HEK293 (cell line): ENCODE data around the gene GTPBP1.

Experiments used
- CTCF ChIA-PET: fragments of 350-600 bp; formaldehyde crosslinking; extraction: SDS; loops from one replicate; lab custom pipeline; 2021; ENCODE audit warnings: antibody characterized with exemption; lab: Yijun Ruan, JAX
- POLR2A ChIA-PET: fragments of 300-600 bp; formaldehyde crosslinking; extraction: SDS; loops from one replicate; lab custom pipeline; 2020; ENCODE audit warnings: antibody characterized with exemption, inconsistent platforms; lab: Yijun Ruan, JAX
- H3K27ac ChIP-seq: fragments of 200-500 bp; sonication (Bioruptor generic); 2 replicates; pipeline ENCODE4 v1.5.1; 2014; ENCODE audit warnings: low read depth, low read length, control low read depth, inconsistent platforms; ENCODE audit errors: extremely low read depth
- H3K36me3 ChIP-seq, 2 experiments: fragments of 200-500 bp in 1 of 2; sonication (Bioruptor generic) in 1 of 2; 1 replicate in 1 of 2; 2 replicates in 1 of 2; pipeline ENCODE4 v1.5.1; 2014 to 2017; ENCODE audit warnings: inconsistent platforms in 2 of 2, low read length in 2 of 2; ENCODE audit not compliant: control insufficient read depth in 2 of 2, insufficient read depth in 1 of 2
- H3K4me1 ChIP-seq: fragments of 200-500 bp; sonication (Bioruptor generic); 2 replicates; pipeline ENCODE4 v1.5.1; 2014; ENCODE audit warnings: mild to moderate bottlenecking, low read length, inconsistent platforms; ENCODE audit not compliant: control insufficient read depth, insufficient read depth
- H3K4me3 ChIP-seq: 2 replicates; pipeline ENCODE4 v1.5.1; 2011; ENCODE audit warnings: low read depth, mild to moderate bottlenecking, control low read depth, low read length, moderate library complexity
- H3K9me3 ChIP-seq: fragments of 200-500 bp; sonication (Bioruptor generic); 2 replicates; pipeline ENCODE4 v1.5.1; 2014; ENCODE audit warnings: low read depth, low read length, inconsistent platforms; ENCODE audit not compliant: control insufficient read depth, insufficient read depth
- GLIS1 ChIP-seq: fragments of 450-650 bp; formaldehyde crosslinking; IDR thresholded peaks from 2 replicates; pipeline ENCODE4 v1.5.1; 2016; ENCODE audit warnings: missing biosample characterization, missing genetic modification characterization
- HOXC10 ChIP-seq: sonication (generic); formaldehyde crosslinking; IDR thresholded peaks from 2 replicates; pipeline ENCODE4 v1.8.1; 2023; ENCODE audit warnings: mild to moderate bottlenecking, missing genetic modification reagents
- IKZF3 ChIP-seq: fragments of 450-650 bp; IDR thresholded peaks from 2 replicates; pipeline ENCODE4 v1.5.0; 2018; ENCODE audit warnings: missing biosample characterization, mild to moderate bottlenecking, missing genetic modification characterization, moderate library complexity
- KLF1 ChIP-seq: fragments of 450-650 bp; formaldehyde crosslinking; IDR thresholded peaks from 2 replicates; pipeline ENCODE4 v1.5.1; 2016; ENCODE audit warnings: missing biosample characterization, missing genetic modification characterization
- KLF10 ChIP-seq: fragments of 450-650 bp; IDR thresholded peaks from 2 replicates; pipeline ENCODE4 v1.5.1; 2018; ENCODE audit warnings: missing biosample characterization, mild to moderate bottlenecking, missing genetic modification characterization
- PRDM1 ChIP-seq: fragments of 450-650 bp; formaldehyde crosslinking; IDR thresholded peaks from 2 replicates; pipeline ENCODE4; 2016; ENCODE audit warnings: missing biosample characterization, missing genetic modification characterization
- PRDM4 ChIP-seq: fragments of 450-650 bp; formaldehyde crosslinking; IDR thresholded peaks from 2 replicates; pipeline ENCODE4 v1.5.1; 2017; ENCODE audit warnings: missing biosample characterization, missing genetic modification characterization
- SALL2 ChIP-seq: fragments of 450-650 bp; formaldehyde crosslinking; IDR thresholded peaks from 2 replicates; pipeline ENCODE4 v1.5.0; 2017; ENCODE audit warnings: missing biosample characterization, mild to moderate bottlenecking, missing genetic modification characterization, borderline replicate concordance
- SCRT1 ChIP-seq: fragments of 450-650 bp; formaldehyde crosslinking; IDR thresholded peaks from 2 replicates; pipeline ENCODE4 v1.5.1; 2016; ENCODE audit warnings: missing biosample characterization, missing genetic modification characterization, borderline replicate concordance
- WT1 ChIP-seq: fragments of 450-650 bp; formaldehyde crosslinking; IDR thresholded peaks from 2 replicates; pipeline ENCODE4 v1.5.1; 2016; ENCODE audit warnings: missing biosample characterization, missing genetic modification characterization
- ZBTB17 ChIP-seq: fragments of 450-650 bp; formaldehyde crosslinking; IDR thresholded peaks from 2 replicates; pipeline ENCODE4 v1.5.1; 2016; ENCODE audit warnings: missing biosample characterization, missing genetic modification characterization
- ZNF169 ChIP-seq: fragments of 450-650 bp; formaldehyde crosslinking; IDR thresholded peaks from 2 replicates; pipeline ENCODE4 v1.5.1; 2016; ENCODE audit warnings: missing biosample characterization, missing genetic modification characterization
- ZNF202 ChIP-seq: fragments of 450-650 bp; formaldehyde crosslinking; IDR thresholded peaks from 2 replicates; pipeline ENCODE4 v1.5.1; 2016; ENCODE audit warnings: missing biosample characterization, missing genetic modification characterization, borderline replicate concordance
- ZNF311 ChIP-seq: fragments of 450-650 bp; formaldehyde crosslinking; IDR thresholded peaks from 2 replicates; pipeline ENCODE4 v1.5.1; 2017; ENCODE audit warnings: missing biosample characterization, missing genetic modification characterization, borderline replicate concordance
- ZNF335 ChIP-seq: fragments of 450-650 bp; formaldehyde crosslinking; conservative IDR thresholded peaks from 2 replicates; pipeline ENCODE4 v1.5.1; 2016; ENCODE audit warnings: missing biosample characterization, missing genetic modification characterization
- ZNF391 ChIP-seq: fragments of 450-650 bp; formaldehyde crosslinking; IDR thresholded peaks from 2 replicates; pipeline ENCODE4 v1.5.1; 2016; ENCODE audit warnings: low read depth, missing biosample characterization, missing genetic modification characterization, borderline replicate concordance
- ZNF394 ChIP-seq: fragments of 450-650 bp; formaldehyde crosslinking; IDR thresholded peaks from 2 replicates; pipeline ENCODE4 v1.5.1; 2016; ENCODE audit warnings: missing biosample characterization, missing genetic modification characterization, mild to moderate bottlenecking, moderate library complexity, borderline replicate concordance
- ZNF433 ChIP-seq: fragments of 450-650 bp; formaldehyde crosslinking; IDR thresholded peaks from 2 replicates; pipeline ENCODE4 v1.5.1; 2016; ENCODE audit warnings: missing biosample characterization, missing genetic modification characterization, low read depth
- ZNF48 ChIP-seq: fragments of 450-650 bp; formaldehyde crosslinking; IDR thresholded peaks from 2 replicates; pipeline ENCODE4 v1.5.1; 2016; ENCODE audit warnings: missing biosample characterization, missing genetic modification characterization
- ZNF501 ChIP-seq: fragments of 450-650 bp; formaldehyde crosslinking; IDR thresholded peaks from 2 replicates; pipeline ENCODE4 v1.5.1; 2016; ENCODE audit warnings: missing biosample characterization, missing genetic modification characterization
- ZNF664 ChIP-seq: fragments of 450-650 bp; formaldehyde crosslinking; IDR thresholded peaks from 2 replicates; pipeline ENCODE4 v1.5.1; 2016; ENCODE audit warnings: missing biosample characterization, missing genetic modification characterization
- ZNF677 ChIP-seq: fragments of 450-650 bp; IDR thresholded peaks from 2 replicates; pipeline ENCODE4 v1.5.0; 2018; ENCODE audit warnings: missing biosample characterization, mild to moderate bottlenecking, missing genetic modification characterization, moderate library complexity
- ZNF707 ChIP-seq: fragments of 450-650 bp; formaldehyde crosslinking; IDR thresholded peaks from 2 replicates; pipeline ENCODE4 v1.5.1; 2016; ENCODE audit warnings: missing biosample characterization, missing genetic modification characterization
- ZNF76 ChIP-seq: fragments of 450-650 bp; formaldehyde crosslinking; IDR thresholded peaks from 2 replicates; pipeline ENCODE4; 2016; ENCODE audit warnings: low read depth, missing biosample characterization, missing genetic modification characterization, borderline replicate concordance
- ZNF843 ChIP-seq: fragments of 450-650 bp; formaldehyde crosslinking; IDR thresholded peaks from 2 replicates; pipeline ENCODE4 v1.5.1; 2016; ENCODE audit warnings: missing biosample characterization, missing genetic modification characterization
- ZSCAN30 ChIP-seq: fragments of 450-650 bp; IDR thresholded peaks from 2 replicates; pipeline ENCODE4 v1.5.1; 2018; ENCODE audit warnings: missing biosample characterization, mild to moderate bottlenecking, missing genetic modification characterization, moderate library complexity
- ZSCAN4 ChIP-seq: fragments of 450-650 bp; formaldehyde crosslinking; IDR thresholded peaks from 2 replicates; pipeline ENCODE4 v1.5.1; 2017; ENCODE audit warnings: missing biosample characterization, missing genetic modification characterization
- TF ChIP-seq, protein P1 (sequence below): fragments of 450-650 bp; formaldehyde crosslinking; IDR thresholded peaks from 2 replicates; pipeline ENCODE4 v1.5.1; 2016; ENCODE audit warnings: missing biosample characterization, missing genetic modification characterization

GTPBP1 gene

GRCh38 chr22:38657045-38657909, 48.5 kb upstream of the GTPBP1 start:
- Histone ChIP-seq H3K27ac (peak overlapping the region; percentile 100; the same call in 1 of the 2 replicates), H3K9me3 (no peaks in the 10 kb centered on the region), H3K4me3 (peak overlapping the region; percentile 87), H3K4me1 (peaks cover 6% of the 10 kb centered on the region; the same call in 1 of the 2 replicates), H3K36me3 (peaks cover 10 to 14% of the 10 kb centered on the region in 2 experiments; a peak in 2 of 3 replicates)
- TF ChIP-seq ZNF76 (tag by site-specific recombination) (0 out of 2 replicates have a peak, but pooled peaks have one; percentile 21), PRDM1 (0 out of 2 replicates have a peak, but pooled peaks have one; percentile 29), ZNF664 (tag by site-specific recombination) (no peak), ZNF391 (tag by site-specific recombination) (no peak), IKZF3 (tag by site-specific recombination) (peak; percentile 43; the same call in 1 of the 2 replicates), ZBTB17 (tag by site-specific recombination) (peak; percentile 44; the same call in 1 of the 2 replicates), ZNF394 (tag by site-specific recombination) (peak; percentile 74), ZNF202 (no peak), ZNF48 (tag by site-specific recombination) (no peak), ZNF433 (no peak), WT1 (tag by site-specific recombination) (0 out of 2 replicates have a peak, but pooled peaks have one; percentile 3), ZNF335 (tag by site-specific recombination) (peak; percentile 94), ZNF843 (tag by site-specific recombination) (no peak)
- CTCF ChIA-PET = interaction anchor here (0.6 to 0.9 kb wide), 3 partner anchors 85 to 1187 kb away, joined by 3 read pairs; no protein-coding TSS in a partner anchor
- POLR2A ChIA-PET = interaction anchor here (0.7 to 2.7 kb wide), 3 partner anchors 12 to 25 kb away, joined by 3 to 13 read pairs (median 3); partner anchors contain the start of gene TOMM22

GRCh38 chr22:38674888-38675287, 30.9 kb upstream of the GTPBP1 start:
- Histone ChIP-seq H3K9me3 (no peaks in the 10 kb centered on the region), H3K36me3 (peaks cover 21 to 33% of the 10 kb centered on the region in 2 experiments; a peak in 2 of 3 replicates), H3K4me3 (no peak overlapping the region), H3K27ac (no peak overlapping the region), H3K4me1 (no peaks in the 10 kb centered on the region)
- CTCF ChIA-PET = interaction anchor here (0.7 to 1.2 kb wide), 2 partner anchors 622 to 762 kb away, joined by 3 to 5 read pairs; no protein-coding TSS in a partner anchor
- POLR2A ChIA-PET = interaction anchor here (0.6 to 1.0 kb wide), 3 partner anchors 11 to 1565 kb away, joined by 3 read pairs; no protein-coding TSS in a partner anchor
- TF ChIP-seq HOXC10 (CRISPR knock-in tag) (no peak), ZNF311 (tag by site-specific recombination) (no peak), ZNF76 (tag by site-specific recombination) (no peak), KLF10 (tag by site-specific recombination) (no peak), SCRT1 (tag by site-specific recombination) (no peak), SALL2 (tag by site-specific recombination) (no peak), KLF1 (tag by site-specific recombination) (no peak), GLIS1 (tag by site-specific recombination) (no peak), ZSCAN30 (tag by site-specific recombination) (no peak), ZSCAN4 (no peak), ZNF501 (tag by site-specific recombination) (no peak), PRDM4 (tag by site-specific recombination) (no peak), ZNF169 (tag by site-specific recombination) (no peak), ZNF677 (no peak), ZBTB17 (tag by site-specific recombination) (no peak), ZNF707 (tag by site-specific recombination) (no peak)
- TF ChIP-seq, protein P1, sequence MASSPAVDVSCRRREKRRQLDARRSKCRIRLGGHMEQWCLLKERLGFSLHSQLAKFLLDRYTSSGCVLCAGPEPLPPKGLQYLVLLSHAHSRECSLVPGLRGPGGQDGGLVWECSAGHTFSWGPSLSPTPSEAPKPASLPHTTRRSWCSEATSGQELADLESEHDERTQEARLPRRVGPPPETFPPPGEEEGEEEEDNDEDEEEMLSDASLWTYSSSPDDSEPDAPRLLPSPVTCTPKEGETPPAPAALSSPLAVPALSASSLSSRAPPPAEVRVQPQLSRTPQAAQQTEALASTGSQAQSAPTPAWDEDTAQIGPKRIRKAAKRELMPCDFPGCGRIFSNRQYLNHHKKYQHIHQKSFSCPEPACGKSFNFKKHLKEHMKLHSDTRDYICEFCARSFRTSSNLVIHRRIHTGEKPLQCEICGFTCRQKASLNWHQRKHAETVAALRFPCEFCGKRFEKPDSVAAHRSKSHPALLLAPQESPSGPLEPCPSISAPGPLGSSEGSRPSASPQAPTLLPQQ = no peak
